GM13976 (cell line): ENCODE data around the gene FOXO3.

Experiments used
- DNase-seq: peaks from one replicate; pipeline ENCODE4 v3.0.0; 2012; ENCODE audit warnings: low spot score
- CTCF ChIP-seq: IDR thresholded peaks from 2 replicates; pipeline ENCODE4 v1.5.1; 2012; ENCODE audit warnings: borderline replicate concordance, mild to moderate bottlenecking; ENCODE audit not compliant: insufficient read depth; ENCODE audit errors: extremely low read depth, missing control alignments, control extremely low read depth
- in situ Hi-C: fragments of 300-500 bp; cut with MboI; formaldehyde crosslinking; loops from one replicate; pipeline ENCODE4 v1.12.0; 2022; ENCODE audit warnings: low sequenced_read_pairs, mixed read lengths, inconsistent platforms; ENCODE audit not compliant: unreplicated experiment

Gene FOXO3

GRCh38 chr6:108616973-108617372 lies 56.3 kb downstream of the FOXO3 start:
- in situ Hi-C loops: no loop called here
- DNase-seq: no peak
- no peak for TF ChIP-seq CTCF

GRCh38 chr6:108618623-108619152 lies 58.0 kb downstream of the FOXO3 start:
- in situ Hi-C loops: no loop called here
- no peak for DNase-seq
- TF ChIP-seq CTCF: no peak

GRCh38 chr6:108619431-108620197 lies 58.9 kb downstream of the FOXO3 start:
- in situ Hi-C loops: no loop called here
- TF ChIP-seq CTCF: no peak
- no peak for DNase-seq

DNA sequence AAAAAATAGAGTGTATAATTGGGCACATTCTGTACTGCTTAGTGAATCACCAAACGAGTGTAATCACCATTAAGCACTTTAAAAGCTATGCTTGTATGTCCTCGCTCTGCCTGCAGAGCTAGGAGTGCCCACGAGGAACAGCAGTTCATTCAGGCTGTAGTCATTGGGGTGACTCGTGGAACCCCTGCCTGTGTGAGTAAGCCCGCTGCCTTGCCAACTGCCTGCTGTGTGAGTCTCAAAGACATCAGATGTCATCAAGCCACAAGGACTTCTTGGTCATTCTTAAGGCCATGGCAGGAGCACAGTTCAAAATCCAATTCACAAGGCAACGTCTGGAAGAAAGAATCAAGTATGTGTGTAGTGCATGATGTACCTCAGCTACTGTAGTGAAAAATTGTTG lies 60.4 kb downstream of the FOXO3 start:
- in situ Hi-C loops: no loop called here
- no peak for TF ChIP-seq CTCF
- DNase-seq: no peak

GRCh38 chr6:108622641-108623298 lies 62.1 kb downstream of the FOXO3 start:
- DNase-seq: no peak

DNA sequence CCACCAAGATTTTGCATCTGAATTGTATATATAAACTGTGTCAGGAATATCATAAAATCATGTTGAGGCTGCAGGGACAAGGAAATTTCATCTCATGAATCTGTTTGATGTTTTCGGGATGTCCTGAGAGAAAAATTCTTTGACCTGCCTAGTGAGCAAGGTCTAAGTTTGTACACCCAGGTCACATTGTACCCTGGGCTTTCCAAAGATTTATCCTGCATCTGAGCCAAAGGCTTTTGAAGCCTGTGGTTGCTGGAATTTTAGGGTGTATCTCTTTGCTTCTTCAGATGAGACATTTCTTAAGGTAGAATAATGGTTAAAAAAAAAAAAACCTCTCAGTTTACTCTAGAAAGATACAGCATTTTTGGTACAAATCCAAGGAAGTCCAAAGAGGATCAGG lies 63.3 kb downstream of the FOXO3 start:
- TF ChIP-seq CTCF: no peak
- in situ Hi-C loops: no loop called here
- no peak for DNase-seq

More at GRCh38 chr6:108622641-108623298, 62.1 kb downstream of the FOXO3 start:
- in situ Hi-C loops: no loop called here
- TF ChIP-seq CTCF: no peak
